DOHH2 (cell line): ENCODE results near the gene C16orf90.

Experiments
- EZH2phosphoT487 ChIP-seq: fragments of 200-600 bp; sonication (generic); IDR thresholded peaks from 2 replicates; pipeline ENCODE4 v1.6.1; 2017; ENCODE audit warnings: borderline replicate concordance, mild to moderate bottlenecking, antibody characterized with exemption, low read length, moderate library complexity, mixed read lengths
- TF ChIP-seq, protein P1 (sequence below): fragments of 200-600 bp; sonication (generic); IDR thresholded peaks from one replicate; pipeline ENCODE4 v1.5.1; 2014; ENCODE audit warnings: antibody characterized with exemption, mild to moderate bottlenecking, low read depth, low read length; ENCODE audit not compliant: poor library complexity, severe bottlenecking

DNA sequence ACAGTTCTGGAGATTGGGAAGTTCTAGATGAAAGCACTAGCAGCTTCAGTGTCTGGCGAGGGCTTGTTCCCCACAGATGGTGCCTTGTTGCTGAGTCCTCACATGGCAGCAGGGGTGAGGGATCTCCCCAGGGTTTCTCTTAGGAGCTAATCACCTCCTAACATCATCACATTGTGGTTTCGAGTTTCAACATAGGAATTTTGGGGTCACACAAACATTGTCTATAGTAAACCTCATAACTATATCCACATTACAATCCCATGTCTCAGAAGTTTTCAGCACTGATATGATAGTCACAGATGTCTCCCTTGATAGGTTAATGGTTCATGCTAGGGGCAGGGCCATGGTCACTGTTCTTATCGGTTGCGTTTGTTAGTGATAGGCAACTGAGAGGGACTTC is 19.3 kb upstream of the C16orf90 start:
- TF ChIP-seq, protein P1, sequence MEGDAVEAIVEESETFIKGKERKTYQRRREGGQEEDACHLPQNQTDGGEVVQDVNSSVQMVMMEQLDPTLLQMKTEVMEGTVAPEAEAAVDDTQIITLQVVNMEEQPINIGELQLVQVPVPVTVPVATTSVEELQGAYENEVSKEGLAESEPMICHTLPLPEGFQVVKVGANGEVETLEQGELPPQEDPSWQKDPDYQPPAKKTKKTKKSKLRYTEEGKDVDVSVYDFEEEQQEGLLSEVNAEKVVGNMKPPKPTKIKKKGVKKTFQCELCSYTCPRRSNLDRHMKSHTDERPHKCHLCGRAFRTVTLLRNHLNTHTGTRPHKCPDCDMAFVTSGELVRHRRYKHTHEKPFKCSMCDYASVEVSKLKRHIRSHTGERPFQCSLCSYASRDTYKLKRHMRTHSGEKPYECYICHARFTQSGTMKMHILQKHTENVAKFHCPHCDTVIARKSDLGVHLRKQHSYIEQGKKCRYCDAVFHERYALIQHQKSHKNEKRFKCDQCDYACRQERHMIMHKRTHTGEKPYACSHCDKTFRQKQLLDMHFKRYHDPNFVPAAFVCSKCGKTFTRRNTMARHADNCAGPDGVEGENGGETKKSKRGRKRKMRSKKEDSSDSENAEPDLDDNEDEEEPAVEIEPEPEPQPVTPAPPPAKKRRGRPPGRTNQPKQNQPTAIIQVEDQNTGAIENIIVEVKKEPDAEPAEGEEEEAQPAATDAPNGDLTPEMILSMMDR = no peak
- TF ChIP-seq EZH2phosphoT487 = no peak
